T-helper 1 cell (primary cell): ENCODE measurements around the gene ZNF800.
"Not testable (repeated sequence)": the region's sequence is repeated elsewhere in the genome, so short reads cannot be mapped to it uniquely, and the experiment has no call there.

Experiments used
- DNase-seq, 5 donors: peaks; one replicate each; pipeline ENCODE4 v3.0.0-alpha.2; 2012 to 2020
- total RNA-seq, 4 donors: gene quantifications; one replicate each; lab custom pipeline; 2026; lab: John Stamatoyannopoulos, UW

ZNF800 gene
- 99.9 to 144 (median 123) reads per million in 4 donors for total RNA-seq

- DNase-seq: peak; percentile 77 to 90 (median 80)
These were observed at the start of gene ZNF800 for GRCh38 chr7:127392566-127393367. Gene ZNF800, minus strand, starts transcription at chr7:127392708. Its CDS starts 1,151 bp downstream, at chr7:127391557.

DNA sequence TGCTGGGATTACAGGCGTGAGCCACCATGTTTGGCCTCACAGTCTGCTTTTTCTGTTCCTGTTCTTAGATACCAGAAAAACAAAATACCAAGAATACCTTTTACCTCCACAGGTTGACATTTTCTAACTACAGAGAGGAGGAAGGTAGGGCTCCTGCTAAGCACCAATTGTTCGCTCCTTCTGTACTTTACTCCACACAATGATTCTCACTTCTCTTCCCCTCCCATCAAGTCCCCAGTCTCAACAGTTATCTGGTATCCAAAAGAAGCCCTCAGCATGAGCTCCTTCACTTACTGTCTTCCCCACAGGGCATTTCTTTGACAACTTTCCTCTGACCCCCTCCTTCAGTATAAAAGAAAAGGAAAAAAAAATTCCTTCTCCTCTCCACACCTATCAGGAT, 47.7 kb upstream of the ZNF800 start:
- no peak for DNase-seq

GRCh38 chr7:127438836-127439235, 46.3 kb upstream of the ZNF800 start:
- DNase-seq: no peak

- DNase-seq: no peak
These were observed 45.3 kb upstream of the ZNF800 start for GRCh38 chr7:127437837-127438236.

GRCh38 chr7:127437241-127437640, 44.7 kb upstream of the ZNF800 start:
- DNase-seq: no peak

DNA sequence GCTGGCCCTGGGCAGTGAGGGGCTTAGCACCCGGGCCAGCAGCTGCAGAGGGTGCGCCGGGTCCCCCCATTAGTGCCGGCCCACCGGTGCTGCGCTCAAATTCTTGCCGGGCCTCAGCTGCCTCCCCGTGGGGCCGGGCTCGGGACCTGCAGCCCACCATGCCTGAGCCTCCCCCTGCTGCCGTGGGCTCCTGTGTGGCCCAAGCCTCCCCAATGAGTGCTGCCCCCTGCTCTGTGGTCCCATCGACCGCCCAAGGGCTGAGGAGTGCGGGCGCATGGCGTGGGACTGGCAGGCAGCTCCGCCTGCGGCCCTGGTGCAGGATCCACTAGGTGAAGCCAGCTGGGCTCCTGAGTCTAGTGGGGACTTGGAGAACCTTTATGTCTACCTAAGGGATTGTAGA, 36.8 kb upstream of the ZNF800 start:
- not testable (repeated sequence) for DNase-seq

GRCh38 chr7:127419196-127419595, 26.7 kb upstream of the ZNF800 start:
- no peak for DNase-seq

GRCh38 chr7:127418459-127418858, 26.0 kb upstream of the ZNF800 start:
- no peak for DNase-seq

- peak in 1 of 5 donors; percentile 12 for DNase-seq
These were observed 24.8 kb upstream of the ZNF800 start for GRCh38 chr7:127417346-127417745.

DNA sequence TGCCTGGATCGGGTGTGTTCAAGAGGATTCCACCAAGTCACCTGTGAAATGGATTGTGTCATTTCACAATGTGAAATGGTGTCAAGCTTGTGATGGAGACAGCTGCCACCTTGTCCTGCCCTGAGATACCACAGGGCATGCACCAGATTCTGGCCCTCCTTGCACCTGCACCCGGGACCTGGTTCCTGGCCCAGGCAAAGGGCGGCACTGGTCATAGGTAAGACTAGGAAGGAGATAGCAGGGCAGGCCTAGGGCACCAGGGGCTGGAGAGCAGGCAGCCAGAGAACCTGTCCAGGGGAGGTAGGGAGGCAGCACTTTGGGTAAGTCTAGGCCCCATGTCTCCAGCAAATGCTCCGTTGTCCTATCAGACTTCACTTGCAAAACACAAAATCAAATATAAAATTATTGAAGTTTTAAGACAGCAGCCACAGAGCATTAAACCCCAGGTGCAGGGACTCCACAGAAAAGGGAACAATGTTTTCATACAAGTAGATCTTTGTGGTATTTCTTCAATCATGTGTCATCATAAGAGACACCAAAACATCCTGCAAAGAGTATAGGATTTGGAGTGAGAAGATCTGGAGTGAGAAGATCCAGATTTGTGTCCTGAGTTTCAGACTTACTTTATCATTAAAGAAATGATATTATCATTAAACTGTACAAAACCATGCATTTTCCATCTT, 22.7 kb upstream of the ZNF800 start:
- DNase-seq: no peak

- DNase-seq: peak in 1 of 5 donors; percentile 66
These were observed 21.5 kb upstream of the ZNF800 start for GRCh38 chr7:127413962-127414361.

DNA sequence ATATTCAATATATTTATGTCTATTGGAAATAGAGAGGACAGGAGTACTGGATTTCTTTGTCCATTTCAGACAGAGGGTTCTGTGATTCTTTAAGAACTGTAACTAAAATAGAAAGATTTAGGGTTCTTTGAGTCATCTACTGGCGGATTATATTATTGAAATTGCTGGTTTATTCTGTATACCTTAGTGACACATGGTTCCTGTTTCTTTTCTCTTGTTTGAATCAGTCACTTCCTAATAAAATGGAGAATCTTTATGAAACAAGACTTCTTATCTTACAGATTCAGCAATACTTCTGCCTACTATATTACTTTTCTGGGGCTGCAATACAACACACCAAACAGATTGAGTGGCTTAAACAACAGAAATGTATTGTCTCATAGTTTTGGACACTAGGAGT, 20.8 kb upstream of the ZNF800 start:
- DNase-seq: no peak

DNA sequence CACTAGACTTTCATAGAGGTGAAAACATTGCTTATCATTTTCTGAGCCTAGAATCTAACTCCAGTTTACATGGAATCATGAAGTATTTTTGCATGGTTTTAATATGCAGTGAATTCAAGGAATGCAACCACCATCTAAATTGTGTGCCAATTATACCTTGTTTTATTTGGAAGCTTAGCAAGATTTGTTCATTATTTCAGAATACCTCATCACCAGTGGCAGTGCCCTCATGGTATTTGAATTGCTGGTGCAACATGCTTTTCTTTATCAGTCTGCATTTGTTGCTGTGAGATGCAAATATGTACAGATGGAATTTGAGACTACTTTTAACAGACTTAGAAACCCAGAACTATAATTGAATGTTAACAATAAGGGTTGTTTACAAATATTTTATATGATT, 18.7 kb upstream of the ZNF800 start:
- no peak for DNase-seq

- DNase-seq: no peak
These were observed 17.1 kb upstream of the ZNF800 start for GRCh38 chr7:127409629-127410028.

DNA sequence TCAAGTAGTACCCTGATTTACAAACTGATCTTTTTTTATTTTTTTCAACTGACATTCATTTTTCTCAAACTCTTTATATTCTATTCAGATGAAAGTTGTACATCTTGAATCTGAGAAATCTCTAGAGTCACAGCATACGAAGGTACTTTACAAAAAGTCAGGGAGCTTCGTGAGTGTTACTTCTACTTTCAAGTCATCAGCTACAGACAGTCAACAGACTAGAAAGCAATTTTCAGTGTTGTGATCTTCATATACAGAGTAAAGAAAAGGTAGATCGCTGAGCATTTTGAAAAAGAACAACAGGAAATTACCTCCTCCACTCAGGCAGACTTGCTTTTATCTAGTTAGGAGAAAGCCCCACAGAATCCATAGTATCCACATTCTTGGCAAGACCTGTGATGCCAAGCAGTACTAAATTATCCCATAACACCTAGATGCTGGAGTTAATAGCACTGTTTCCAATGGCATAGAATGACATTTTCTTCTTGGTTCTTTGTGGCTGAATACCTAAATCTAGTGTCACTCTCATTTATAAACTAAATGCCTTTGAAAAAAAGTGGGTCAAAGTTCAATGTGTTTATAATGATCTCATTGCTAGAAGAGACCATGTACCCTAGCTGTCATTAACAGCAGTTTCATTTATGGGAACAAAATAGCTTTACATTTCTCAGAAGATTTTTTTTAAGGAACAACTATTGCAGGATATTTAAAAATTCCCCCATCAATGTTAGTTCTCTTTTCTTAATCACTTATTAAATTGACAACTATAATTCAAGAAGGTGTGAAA, 12.0 kb upstream of the ZNF800 start:
- DNase-seq: peak in 1 of 5 donors; percentile 16

GRCh38 chr7:127396184-127396583, 3.7 kb upstream of the ZNF800 start:
- no peak for DNase-seq

- not testable (repeated sequence) for DNase-seq
These were observed 2.6 kb upstream of the ZNF800 start for GRCh38 chr7:127395104-127395503.

DNA sequence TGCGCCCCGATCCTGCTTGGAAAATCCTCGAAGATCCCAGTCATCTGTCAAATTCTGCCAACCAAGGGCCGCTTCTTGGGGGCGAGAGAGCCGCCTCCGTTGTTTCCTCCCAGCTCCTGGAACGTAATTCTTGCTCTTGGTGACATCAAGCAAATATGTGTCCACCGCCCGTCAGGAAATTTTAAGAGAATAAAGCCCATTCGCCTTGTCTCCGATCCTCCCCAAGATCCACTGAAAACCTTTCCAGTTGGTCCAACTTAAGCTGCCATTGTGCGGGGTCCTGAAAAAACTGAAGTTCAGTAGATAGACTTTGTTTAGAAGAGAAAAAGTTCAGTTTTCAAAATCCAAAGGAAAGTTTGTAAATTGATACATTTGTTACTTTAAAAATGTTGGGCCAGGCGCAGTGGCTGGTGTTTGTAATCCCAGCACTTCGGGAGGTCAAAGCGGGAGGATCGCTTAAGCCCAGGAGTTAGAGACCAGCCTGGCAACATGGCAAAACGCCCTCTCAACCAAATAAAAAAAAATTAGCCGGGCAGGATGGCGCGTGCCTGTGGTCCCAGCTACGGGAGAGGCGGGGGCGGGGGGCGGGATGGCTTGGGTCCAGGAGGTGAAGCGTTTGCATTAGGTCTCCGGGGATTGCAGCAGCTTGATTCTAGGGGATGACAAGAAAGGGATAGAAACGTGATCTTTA, 1.0 kb upstream of the ZNF800 start:
- no peak for DNase-seq

GRCh38 chr7:127392182-127392565, 334 bp downstream of the ZNF800 start:
- DNase-seq: peak; percentile 43 to 79 (median 55)

- DNase-seq: peak; percentile 19 to 65 (median 41)
These were observed 822 bp downstream of the ZNF800 start for GRCh38 chr7:127391591-127392181.

DNA sequence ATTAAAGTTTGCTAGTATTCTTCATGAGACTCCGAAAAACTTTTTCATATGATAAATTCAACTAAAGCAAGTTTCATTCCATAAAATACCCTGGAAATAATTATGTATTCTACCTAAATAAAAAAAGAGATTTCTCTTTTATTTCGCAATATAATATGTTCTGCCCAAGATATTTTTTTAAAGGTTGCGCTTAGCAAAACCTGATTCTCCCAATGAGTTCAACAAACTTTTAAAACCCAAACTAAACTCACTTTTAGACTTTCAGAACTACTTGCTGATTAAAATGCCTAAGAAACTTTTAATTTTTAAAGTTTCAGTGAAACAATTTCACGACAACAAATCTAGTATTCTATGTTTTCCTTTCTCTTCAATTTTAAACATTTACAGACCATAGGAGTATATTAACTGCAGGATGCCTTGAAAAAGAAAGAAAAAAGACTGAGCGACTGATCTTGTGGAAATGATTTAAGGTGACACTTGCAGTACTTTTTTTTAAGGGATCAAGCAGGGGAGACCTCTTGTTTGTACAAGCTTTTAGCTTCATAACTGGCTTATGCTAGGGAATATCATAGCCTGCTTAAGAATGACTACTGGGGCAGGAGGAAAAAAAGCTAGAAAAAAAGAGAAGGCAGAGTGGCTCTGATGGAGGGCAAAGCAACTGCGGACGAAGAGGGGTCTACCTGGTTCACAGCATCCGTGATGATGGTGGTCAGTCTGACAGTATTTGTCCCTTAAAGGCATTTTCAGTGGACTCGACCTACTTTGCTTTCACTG, 1.5 kb downstream of the ZNF800 start:
- DNase-seq: no peak
